K562 (cell line): ENCODE results near the gene C2CD2. TPM values are rescaled to one million over a fixed set of nuclear protein-coding genes. Genes with fewer than 3 reads are reported as not detected.

ENCODE experiments used
- ADNP ChIP-seq: fragments of 200-800 bp; sonication (Bioruptor generic); IDR thresholded peaks from 2 replicates; pipeline ENCODE4 v1.6.1; 2016; ENCODE audit warnings: missing genetic modification characterization, missing compliant biosample characterization
- BACH1 ChIP-seq: fragments of 200-800 bp; sonication (Bioruptor generic); IDR thresholded peaks from 2 replicates; pipeline ENCODE4 v1.6.1; 2016; ENCODE audit warnings: missing genetic modification characterization, missing compliant biosample characterization
- ESRRB ChIP-seq: fragments of 250-450 bp; sonication (Bioruptor Pico); IDR thresholded peaks from 2 replicates; pipeline ENCODE4 v1.5.0; 2020; ENCODE audit warnings: mild to moderate bottlenecking, moderate library complexity, borderline replicate concordance
- ILK ChIP-seq: fragments of 450-650 bp; IDR thresholded peaks from 2 replicates; pipeline ENCODE4 v1.6.1; 2016; ENCODE audit warnings: missing genetic modification characterization, low read depth, mild to moderate bottlenecking, missing compliant biosample characterization, moderate library complexity, borderline replicate concordance
- JUN ChIP-seq, 2 experiments: sonication (generic) in 1 of 2; formaldehyde crosslinking in 1 of 2; IDR thresholded peaks; 2 replicates each; pipeline versions ENCODE4 v1.6.1 to v1.8.0; 2012 to 2022; ENCODE audit warnings: borderline replicate concordance in 2 of 2, mild to moderate bottlenecking in 2 of 2, improper control_type of control experiment in 1 of 2, low read depth in 1 of 2, low read length in 1 of 2, missing genetic modification reagents in 1 of 2
- PHF21A ChIP-seq: fragments of 450-650 bp; IDR thresholded peaks from 2 replicates; pipeline ENCODE4 v1.6.1; 2017; ENCODE audit warnings: low read depth, borderline replicate concordance
- TEAD2 ChIP-seq: fragments of 450-650 bp; IDR thresholded peaks from 2 replicates; pipeline ENCODE4 v1.6.1; 2016; ENCODE audit warnings: missing genetic modification characterization, control low read depth, missing compliant biosample characterization
- YY1 ChIP-seq, 3 experiments: IDR thresholded peaks; 2 replicates each; pipeline ENCODE4 v1.6.1; 2011; ENCODE audit warnings: low read length in 2 of 3, mild to moderate bottlenecking in 2 of 3, moderate library complexity in 2 of 3, borderline replicate concordance in 1 of 3, control low read depth in 1 of 3, low read depth in 1 of 3; ENCODE audit not compliant: insufficient read depth in 3 of 3, insufficient replicate concordance in 2 of 3, control insufficient read depth in 1 of 3, insufficient read length in 1 of 3; ENCODE audit errors: extremely low read depth in 1 of 3
- ZNF507 ChIP-seq: conservative IDR thresholded peaks from 2 replicates; pipeline ENCODE4 v1.6.1; 2017; ENCODE audit warnings: missing genetic modification characterization, missing compliant biosample characterization
- ZNF699 ChIP-seq: fragments of 250-450 bp; sonication (Bioruptor Pico); IDR thresholded peaks from 2 replicates; pipeline ENCODE4 v1.8.0; 2021; ENCODE audit warnings: mild to moderate bottlenecking, moderate library complexity; ENCODE audit not compliant: insufficient replicate concordance
- ZNF79 ChIP-seq: fragments of 250-450 bp; sonication (Bioruptor Pico); IDR thresholded peaks from 2 replicates; pipeline ENCODE4 v1.4.0; 2020; ENCODE audit warnings: low read depth, mild to moderate bottlenecking, moderate library complexity
- polyA plus RNA-seq, 8 experiments: library from polyadenylated mRNA; depleted of rRNA in 4 of 8; stranded (reverse) in 5 of 8; unstranded in 3 of 8; fragments of >200 nt; fragmentation: Nextera tagmentation in 2 of 8; fragmentation: Illumina TruSeq in 1 of 8; extraction: Ambion mirVana in 2 of 8; extraction: Trizol in 1 of 8; gene quantifications; 2 replicates each; pipeline versions ENCODE4 v1.2.1 to v1.2.3, GENCODE V29; 2011 to 2014; ENCODE audit warnings: inconsistent platforms in 1 of 8, missing spikeins in 1 of 8
- total RNA-seq, 7 experiments: library from RNA; depleted of rRNA in 6 of 7; stranded (reverse); fragments of >200 nt in 6 of 7; fragmentation: Illumina TruSeq in 2 of 7; extraction: Trizol in 2 of 7; gene quantifications; 2 replicates each; pipeline versions ENCODE4 v1.2.1 to v1.2.3, GENCODE V29; 2011 to 2021; ENCODE audit warnings: low replicate concordance in 1 of 7
- TF ChIP-seq, protein P1 (sequence below), 2 experiments: fragments of 450-650 bp; formaldehyde crosslinking in 1 of 2; IDR thresholded peaks; 2 replicates each; pipeline versions ENCODE4 v1.4.0 to v1.6.1; 2014 to 2020; ENCODE audit warnings: mild to moderate bottlenecking in 2 of 2, borderline replicate concordance in 1 of 2, low read depth in 1 of 2
- TF ChIP-seq, protein P2 (sequence below): fragments of 450-650 bp; formaldehyde crosslinking; IDR thresholded peaks from 2 replicates; pipeline ENCODE4 v1.4.0; 2022; ENCODE audit warnings: missing genetic modification characterization

The C2CD2 gene
- total and polyA plus RNA-seq, 9 of the 15 experiments (the other 6 are each of a cell fraction or from before 2014, with no cell fraction given), result 1.3 to 21.6 (median 12.1) TPM

- TF ChIP-seq, protein P1, sequence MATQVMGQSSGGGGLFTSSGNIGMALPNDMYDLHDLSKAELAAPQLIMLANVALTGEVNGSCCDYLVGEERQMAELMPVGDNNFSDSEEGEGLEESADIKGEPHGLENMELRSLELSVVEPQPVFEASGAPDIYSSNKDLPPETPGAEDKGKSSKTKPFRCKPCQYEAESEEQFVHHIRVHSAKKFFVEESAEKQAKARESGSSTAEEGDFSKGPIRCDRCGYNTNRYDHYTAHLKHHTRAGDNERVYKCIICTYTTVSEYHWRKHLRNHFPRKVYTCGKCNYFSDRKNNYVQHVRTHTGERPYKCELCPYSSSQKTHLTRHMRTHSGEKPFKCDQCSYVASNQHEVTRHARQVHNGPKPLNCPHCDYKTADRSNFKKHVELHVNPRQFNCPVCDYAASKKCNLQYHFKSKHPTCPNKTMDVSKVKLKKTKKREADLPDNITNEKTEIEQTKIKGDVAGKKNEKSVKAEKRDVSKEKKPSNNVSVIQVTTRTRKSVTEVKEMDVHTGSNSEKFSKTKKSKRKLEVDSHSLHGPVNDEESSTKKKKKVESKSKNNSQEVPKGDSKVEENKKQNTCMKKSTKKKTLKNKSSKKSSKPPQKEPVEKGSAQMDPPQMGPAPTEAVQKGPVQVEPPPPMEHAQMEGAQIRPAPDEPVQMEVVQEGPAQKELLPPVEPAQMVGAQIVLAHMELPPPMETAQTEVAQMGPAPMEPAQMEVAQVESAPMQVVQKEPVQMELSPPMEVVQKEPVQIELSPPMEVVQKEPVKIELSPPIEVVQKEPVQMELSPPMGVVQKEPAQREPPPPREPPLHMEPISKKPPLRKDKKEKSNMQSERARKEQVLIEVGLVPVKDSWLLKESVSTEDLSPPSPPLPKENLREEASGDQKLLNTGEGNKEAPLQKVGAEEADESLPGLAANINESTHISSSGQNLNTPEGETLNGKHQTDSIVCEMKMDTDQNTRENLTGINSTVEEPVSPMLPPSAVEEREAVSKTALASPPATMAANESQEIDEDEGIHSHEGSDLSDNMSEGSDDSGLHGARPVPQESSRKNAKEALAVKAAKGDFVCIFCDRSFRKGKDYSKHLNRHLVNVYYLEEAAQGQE (IDR thresholded peaks at IDR 0.05; ENCODE audit: borderline replicate concordance), result no peak
- TF ChIP-seq, protein P1 (CRISPR knock-in tag; IDR thresholded peaks at IDR 0.05; ENCODE audit: low read depth), result no peak
- TF ChIP-seq ZNF79 (no peak), YY1 (IDR thresholded peaks at IDR 0.05; ENCODE audit: borderline replicate concordance in 1 of 3, control insufficient read depth in 1 of 3, extremely low read depth in 1 of 3, insufficient read depth in 3 of 3, insufficient read length in 1 of 3, insufficient replicate concordance in 2 of 3, low read depth in 1 of 3, low read length in 2 of 3) (no peak), ILK (tag) (no peak), ADNP (tag) (no peak), ZNF699 (CRISPR knock-in tag) (no peak), ZNF507 (no peak), JUN (IDR thresholded peaks at IDR 0.05; ENCODE audit: borderline replicate concordance, low read depth, low read length) (no peak), JUN (CRISPR knock-in tag; IDR thresholded peaks at IDR 0.05; ENCODE audit: borderline replicate concordance) (no peak), PHF21A (no peak), TEAD2 (tag) (no peak), BACH1 (tag) (no peak), ESRRB (no peak)
- TF ChIP-seq, protein P2, sequence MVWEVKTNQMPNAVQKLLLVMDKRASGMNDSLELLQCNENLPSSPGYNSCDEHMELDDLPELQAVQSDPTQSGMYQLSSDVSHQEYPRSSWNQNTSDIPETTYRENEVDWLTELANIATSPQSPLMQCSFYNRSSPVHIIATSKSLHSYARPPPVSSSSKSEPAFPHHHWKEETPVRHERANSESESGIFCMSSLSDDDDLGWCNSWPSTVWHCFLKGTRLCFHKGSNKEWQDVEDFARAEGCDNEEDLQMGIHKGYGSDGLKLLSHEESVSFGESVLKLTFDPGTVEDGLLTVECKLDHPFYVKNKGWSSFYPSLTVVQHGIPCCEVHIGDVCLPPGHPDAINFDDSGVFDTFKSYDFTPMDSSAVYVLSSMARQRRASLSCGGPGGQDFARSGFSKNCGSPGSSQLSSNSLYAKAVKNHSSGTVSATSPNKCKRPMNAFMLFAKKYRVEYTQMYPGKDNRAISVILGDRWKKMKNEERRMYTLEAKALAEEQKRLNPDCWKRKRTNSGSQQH (CRISPR knock-in tag), result no peak
These were observed 84.0 kb downstream of the C2CD2 start (continued) for GRCh38 chr21:41869771-41870170.
